HepG2 (cell line): Measurements from ENCODE around the gene PDE4D. TPM values are rescaled to one million over a fixed set of nuclear protein-coding genes. Genes with fewer than 3 reads are reported as not detected.

Experiments used
- BCL6 ChIP-seq: IDR thresholded peaks from 2 replicates; pipeline ENCODE4 v1.6.1; 2016; ENCODE audit warnings: missing genetic modification reagents, missing compliant biosample characterization
- E2F5 ChIP-seq: sonication (generic); formaldehyde crosslinking; conservative IDR thresholded peaks from 2 replicates; pipeline ENCODE4 v1.4.0; 2020; ENCODE audit warnings: missing genetic modification reagents
- ESRRA ChIP-seq: sonication (generic); formaldehyde crosslinking; IDR thresholded peaks from 2 replicates; pipeline ENCODE4 v1.5.1; 2020; ENCODE audit warnings: mild to moderate bottlenecking, low read depth, missing genetic modification reagents
- GZF1 ChIP-seq: sonication (generic); formaldehyde crosslinking; IDR thresholded peaks from 2 replicates; pipeline ENCODE4 v1.5.1; 2020; ENCODE audit warnings: mild to moderate bottlenecking, missing genetic modification reagents
- MTA1 ChIP-seq: sonication (generic); formaldehyde crosslinking; IDR thresholded peaks from 2 replicates; pipeline ENCODE4 v1.4.0; 2020; ENCODE audit warnings: missing genetic modification reagents, mild to moderate bottlenecking, borderline replicate concordance
- NR3C1 ChIP-seq: sonication (generic); formaldehyde crosslinking; IDR thresholded peaks from 2 replicates; pipeline ENCODE4 v1.4.0; 2020; ENCODE audit warnings: missing genetic modification reagents
- RARA ChIP-seq: IDR thresholded peaks from 2 replicates; pipeline ENCODE4 v1.6.1; 2016; ENCODE audit warnings: missing genetic modification reagents, missing compliant biosample characterization
- RXRA ChIP-seq: sonication (generic); formaldehyde crosslinking; IDR thresholded peaks from 2 replicates; pipeline ENCODE4 v1.5.1; 2020; ENCODE audit warnings: missing genetic modification reagents
- SKI ChIP-seq: fragments of 450-650 bp; IDR thresholded peaks from one replicate; pipeline ENCODE4 v1.6.1; 2018; ENCODE audit warnings: mild to moderate bottlenecking; ENCODE audit not compliant: partially characterized antibody
- STAG1 ChIP-seq: sonication (generic); formaldehyde crosslinking; IDR thresholded peaks from 2 replicates; pipeline ENCODE4 v1.4.0; 2020; ENCODE audit warnings: missing genetic modification reagents
- TBL1XR1 ChIP-seq: fragments of 150-350 bp; IDR thresholded peaks from 2 replicates; pipeline ENCODE4 v1.6.1; 2014; ENCODE audit warnings: borderline replicate concordance, low read length; ENCODE audit not compliant: partially characterized antibody
- TEF ChIP-seq: sonication (generic); formaldehyde crosslinking; IDR thresholded peaks from 2 replicates; pipeline ENCODE4 v1.5.0; 2020; ENCODE audit warnings: missing genetic modification reagents
- ZNF263 ChIP-seq: sonication (generic); formaldehyde crosslinking; IDR thresholded peaks from 2 replicates; pipeline ENCODE4 v1.4.0; 2020; ENCODE audit warnings: missing genetic modification reagents
- ZNF7 ChIP-seq: IDR thresholded peaks from 2 replicates; pipeline ENCODE4 v1.6.1; 2016; ENCODE audit warnings: missing biosample characterization, missing genetic modification reagents
- ZNF724P ChIP-seq: sonication (generic); formaldehyde crosslinking; IDR thresholded peaks from 2 replicates; pipeline ENCODE4 v1.8.0; 2022; ENCODE audit warnings: missing genetic modification reagents, borderline replicate concordance
- polyA plus RNA-seq, 8 experiments: library from polyadenylated mRNA; depleted of rRNA in 3 of 8; stranded (reverse) in 7 of 8; unstranded in 1 of 8; fragments of >200 nt; fragmentation: Illumina TruSeq in 4 of 8; extraction: Trizol in 4 of 8; gene quantifications; 2 replicates each; pipeline versions ENCODE4 v1.2.1 to v1.2.3, GENCODE V29; 2011 to 2016; ENCODE audit warnings: low read depth in 4 of 8, missing spikeins in 1 of 8, mixed read lengths in 1 of 8; ENCODE audit not compliant: insufficient read depth in 1 of 8
- total RNA-seq, 5 experiments: library from RNA; depleted of rRNA; stranded (reverse); fragments of >200 nt; fragmentation: Illumina TruSeq; extraction: Trizol; gene quantifications; 2 replicates each; pipeline ENCODE4 v1.2.3, GENCODE V29; 2016; ENCODE audit warnings: low read depth in 1 of 5
- TF ChIP-seq, protein P1 (sequence below): sonication (generic); formaldehyde crosslinking; conservative IDR thresholded peaks from 2 replicates; pipeline ENCODE4 v1.4.0; 2020; ENCODE audit warnings: mild to moderate bottlenecking, missing genetic modification reagents, moderate library complexity
- TF ChIP-seq, protein P2 (sequence below): IDR thresholded peaks from 2 replicates; pipeline ENCODE4 v1.6.1; 2016; ENCODE audit warnings: missing compliant biosample characterization, missing genetic modification reagents, borderline replicate concordance
- TF ChIP-seq, protein P3 (sequence below): IDR thresholded peaks from 2 replicates; pipeline ENCODE4 v1.6.1; 2012; ENCODE audit warnings: low read depth, low read length, improper control_type of control experiment
- TF ChIP-seq, protein P4 (sequence below): IDR thresholded peaks from 2 replicates; pipeline ENCODE4 v1.6.1; 2016; ENCODE audit warnings: mild to moderate bottlenecking

PDE4D gene
- total and polyA plus RNA-seq, 2 of the 13 experiments (the other 11 are each of a cell fraction or from before 2014, with no cell fraction given), result 7.0 to 12.2 TPM

- TF ChIP-seq TEF, result no peak
- peak; percentile 57; the same call in 1 of the 2 replicates for TF ChIP-seq ZNF7 (CRISPR knock-in tag)
- TF ChIP-seq, protein P1, sequence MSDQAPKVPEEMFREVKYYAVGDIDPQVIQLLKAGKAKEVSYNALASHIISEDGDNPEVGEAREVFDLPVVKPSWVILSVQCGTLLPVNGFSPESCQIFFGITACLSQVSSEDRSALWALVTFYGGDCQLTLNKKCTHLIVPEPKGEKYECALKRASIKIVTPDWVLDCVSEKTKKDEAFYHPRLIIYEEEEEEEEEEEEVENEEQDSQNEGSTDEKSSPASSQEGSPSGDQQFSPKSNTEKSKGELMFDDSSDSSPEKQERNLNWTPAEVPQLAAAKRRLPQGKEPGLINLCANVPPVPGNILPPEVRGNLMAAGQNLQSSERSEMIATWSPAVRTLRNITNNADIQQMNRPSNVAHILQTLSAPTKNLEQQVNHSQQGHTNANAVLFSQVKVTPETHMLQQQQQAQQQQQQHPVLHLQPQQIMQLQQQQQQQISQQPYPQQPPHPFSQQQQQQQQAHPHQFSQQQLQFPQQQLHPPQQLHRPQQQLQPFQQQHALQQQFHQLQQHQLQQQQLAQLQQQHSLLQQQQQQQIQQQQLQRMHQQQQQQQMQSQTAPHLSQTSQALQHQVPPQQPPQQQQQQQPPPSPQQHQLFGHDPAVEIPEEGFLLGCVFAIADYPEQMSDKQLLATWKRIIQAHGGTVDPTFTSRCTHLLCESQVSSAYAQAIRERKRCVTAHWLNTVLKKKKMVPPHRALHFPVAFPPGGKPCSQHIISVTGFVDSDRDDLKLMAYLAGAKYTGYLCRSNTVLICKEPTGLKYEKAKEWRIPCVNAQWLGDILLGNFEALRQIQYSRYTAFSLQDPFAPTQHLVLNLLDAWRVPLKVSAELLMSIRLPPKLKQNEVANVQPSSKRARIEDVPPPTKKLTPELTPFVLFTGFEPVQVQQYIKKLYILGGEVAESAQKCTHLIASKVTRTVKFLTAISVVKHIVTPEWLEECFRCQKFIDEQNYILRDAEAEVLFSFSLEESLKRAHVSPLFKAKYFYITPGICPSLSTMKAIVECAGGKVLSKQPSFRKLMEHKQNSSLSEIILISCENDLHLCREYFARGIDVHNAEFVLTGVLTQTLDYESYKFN (CRISPR knock-in tag), result 0 out of 2 replicates have a peak, but pooled peaks have one; percentile 32
- no peak for TF ChIP-seq GZF1
- no peak for TF ChIP-seq NR3C1 (CRISPR knock-in tag)
- TF ChIP-seq ESRRA (CRISPR knock-in tag), result no peak
- TF ChIP-seq, protein P2, sequence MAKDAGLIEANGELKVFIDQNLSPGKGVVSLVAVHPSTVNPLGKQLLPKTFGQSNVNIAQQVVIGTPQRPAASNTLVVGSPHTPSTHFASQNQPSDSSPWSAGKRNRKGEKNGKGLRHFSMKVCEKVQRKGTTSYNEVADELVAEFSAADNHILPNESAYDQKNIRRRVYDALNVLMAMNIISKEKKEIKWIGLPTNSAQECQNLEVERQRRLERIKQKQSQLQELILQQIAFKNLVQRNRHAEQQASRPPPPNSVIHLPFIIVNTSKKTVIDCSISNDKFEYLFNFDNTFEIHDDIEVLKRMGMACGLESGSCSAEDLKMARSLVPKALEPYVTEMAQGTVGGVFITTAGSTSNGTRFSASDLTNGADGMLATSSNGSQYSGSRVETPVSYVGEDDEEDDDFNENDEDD (CRISPR knock-in tag), result 0 out of 2 replicates have a peak, but pooled peaks have one; percentile 21
- no peak for TF ChIP-seq MTA1 (CRISPR knock-in tag)
- no peak for TF ChIP-seq STAG1 (CRISPR knock-in tag)
- TF ChIP-seq TBL1XR1, result peak; percentile 56
- TF ChIP-seq, protein P3, sequence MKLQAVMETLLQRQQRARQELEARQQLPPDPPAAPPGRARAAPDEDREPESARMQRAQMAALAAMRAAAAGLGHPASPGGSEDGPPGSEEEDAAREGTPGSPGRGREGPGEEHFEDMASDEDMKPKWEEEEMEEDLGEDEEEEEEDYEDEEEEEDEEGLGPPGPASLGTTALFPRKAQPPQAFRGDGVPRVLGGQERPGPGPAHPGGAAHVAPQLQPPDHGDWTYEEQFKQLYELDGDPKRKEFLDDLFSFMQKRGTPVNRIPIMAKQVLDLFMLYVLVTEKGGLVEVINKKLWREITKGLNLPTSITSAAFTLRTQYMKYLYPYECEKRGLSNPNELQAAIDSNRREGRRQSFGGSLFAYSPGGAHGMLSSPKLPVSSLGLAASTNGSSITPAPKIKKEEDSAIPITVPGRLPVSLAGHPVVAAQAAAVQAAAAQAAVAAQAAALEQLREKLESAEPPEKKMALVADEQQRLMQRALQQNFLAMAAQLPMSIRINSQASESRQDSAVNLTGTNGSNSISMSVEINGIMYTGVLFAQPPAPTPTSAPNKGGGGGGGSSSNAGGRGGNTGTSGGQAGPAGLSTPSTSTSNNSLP, result no peak
- peak; percentile 41 for TF ChIP-seq BCL6 (CRISPR knock-in tag)
- no peak for TF ChIP-seq ZNF263 (CRISPR knock-in tag)
- TF ChIP-seq RARA, result peak; percentile 31; the same call in 1 of the 2 replicates
- TF ChIP-seq RXRA (CRISPR knock-in tag), result 0 out of 2 replicates have a peak, but pooled peaks have one; percentile 18
- no peak for TF ChIP-seq ZNF724P (CRISPR knock-in tag)
- peak; percentile 66 for TF ChIP-seq SKI
- TF ChIP-seq E2F5 (CRISPR knock-in tag), result no peak
- TF ChIP-seq, protein P4, sequence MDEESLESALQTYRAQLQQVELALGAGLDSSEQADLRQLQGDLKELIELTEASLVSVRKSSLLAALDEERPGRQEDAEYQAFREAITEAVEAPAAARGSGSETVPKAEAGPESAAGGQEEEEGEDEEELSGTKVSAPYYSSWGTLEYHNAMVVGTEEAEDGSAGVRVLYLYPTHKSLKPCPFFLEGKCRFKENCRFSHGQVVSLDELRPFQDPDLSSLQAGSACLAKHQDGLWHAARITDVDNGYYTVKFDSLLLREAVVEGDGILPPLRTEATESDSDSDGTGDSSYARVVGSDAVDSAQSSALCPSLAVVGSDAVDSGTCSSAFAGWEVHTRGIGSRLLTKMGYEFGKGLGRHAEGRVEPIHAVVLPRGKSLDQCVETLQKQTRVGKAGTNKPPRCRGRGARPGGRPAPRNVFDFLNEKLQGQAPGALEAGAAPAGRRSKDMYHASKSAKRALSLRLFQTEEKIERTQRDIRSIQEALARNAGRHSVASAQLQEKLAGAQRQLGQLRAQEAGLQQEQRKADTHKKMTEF, result 0 out of 2 replicates have a peak, but pooled peaks have one; percentile 23
Measured at GRCh38 chr5:59768152-59769040, 125.1 kb downstream of the PDE4D start (continued).
